GM19397 (cell line): ENCODE measurements around the gene ANXA4.
A peak's percentile ranks its signal among the peaks of the same experiment; 100 is the strongest.
"Not testable (repeated sequence)": the region's sequence is repeated elsewhere in the genome, so short reads cannot be mapped to it uniquely, and the experiment has no call there.

ENCODE experiments used
- ATAC-seq: cut with Tn5 transposase; IDR thresholded peaks from one replicate; pipeline ENCODE4 v1.9.1; 2021; ENCODE audit warnings: mild to moderate bottlenecking, moderate library complexity; ENCODE audit not compliant: unreplicated experiment

Gene ANXA4

DNA sequence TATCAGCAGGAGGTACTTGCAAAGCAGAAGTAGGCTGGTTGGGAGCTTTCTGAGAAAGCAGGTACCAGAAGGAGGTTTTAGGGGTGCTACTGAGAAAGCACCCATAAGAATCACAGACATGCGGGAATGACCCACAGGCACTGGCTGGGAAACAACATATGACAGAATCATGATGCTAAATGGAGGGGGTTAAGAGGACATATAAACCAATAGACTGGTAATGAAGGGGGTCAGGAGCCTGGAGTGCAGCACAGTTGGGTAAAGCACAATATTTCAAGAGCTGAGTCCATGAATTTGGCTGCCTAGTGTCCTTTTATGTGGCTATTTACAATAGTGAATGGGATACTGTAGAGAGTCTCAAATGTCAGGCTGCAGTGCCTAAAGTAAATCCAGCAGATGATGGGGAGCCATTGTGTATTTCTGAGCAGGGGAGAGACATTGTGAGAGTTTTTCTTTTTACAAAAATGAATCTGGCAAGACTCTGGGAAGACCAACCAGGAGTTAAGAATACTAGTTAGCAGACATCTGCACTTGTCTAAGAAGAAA, 59.9 kb downstream of the ANXA4 start:
- ATAC-seq: no peak

GRCh38 chr2:69802781-69803367, 60.9 kb downstream of the ANXA4 start:
- ATAC-seq: not testable (repeated sequence)

DNA sequence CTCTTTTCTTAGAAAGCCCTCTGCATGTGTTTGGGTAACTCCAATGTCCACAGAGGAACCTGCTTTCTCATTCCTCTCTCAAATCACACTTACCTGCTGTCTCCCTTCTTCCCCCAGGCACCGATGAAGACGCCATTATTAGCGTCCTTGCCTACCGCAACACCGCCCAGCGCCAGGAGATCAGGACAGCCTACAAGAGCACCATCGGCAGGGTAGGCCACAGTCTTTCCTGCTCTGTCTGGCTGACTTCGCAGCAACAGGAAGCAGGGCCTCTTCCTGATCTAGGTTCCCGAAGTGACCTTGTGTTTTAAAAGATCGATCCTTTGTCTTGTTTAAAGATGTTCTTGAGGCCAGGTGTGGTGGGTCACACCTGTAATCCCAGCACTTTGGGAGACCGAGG, 62.5 kb downstream of the ANXA4 start:
- ATAC-seq: no peak

GRCh38 chr2:69805887-69806286, 64.0 kb downstream of the ANXA4 start:
- ATAC-seq: no peak

DNA sequence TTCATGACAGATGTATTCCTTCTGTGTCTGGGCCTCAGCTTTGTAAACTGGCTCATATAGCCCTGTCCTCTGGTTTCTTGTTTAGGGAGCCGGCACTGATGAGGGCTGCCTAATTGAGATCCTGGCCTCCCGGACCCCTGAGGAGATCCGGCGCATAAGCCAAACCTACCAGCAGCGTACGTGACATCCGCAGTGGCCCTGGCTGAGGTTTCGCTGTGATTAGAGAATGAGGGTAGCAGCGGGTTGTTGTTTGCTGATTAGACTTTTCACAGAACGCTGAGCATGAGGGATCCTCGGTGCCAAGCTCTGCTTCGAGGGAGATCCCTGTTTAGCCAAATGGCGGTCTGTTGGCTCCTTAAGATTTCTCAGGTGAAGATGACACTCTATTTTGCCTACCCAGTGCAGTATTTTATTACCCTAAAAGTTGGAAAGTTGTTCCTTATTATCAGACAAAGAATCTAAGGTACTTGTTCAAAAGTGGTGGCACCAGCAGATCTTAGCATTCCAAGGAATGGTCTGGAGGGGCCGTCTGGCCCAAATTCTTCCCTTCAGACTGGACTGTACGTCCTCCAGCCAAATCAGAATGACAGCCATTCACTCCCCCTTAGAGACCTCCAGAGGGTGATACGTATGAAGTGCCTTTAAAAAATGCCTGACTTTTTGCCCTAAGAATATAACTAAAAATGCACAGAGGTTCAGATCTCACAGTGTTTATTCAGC, 66.0 kb downstream of the ANXA4 start:
- ATAC-seq: no peak

- ATAC-seq: no peak
Measured at GRCh38 chr2:69810550-69810949, 68.6 kb downstream of the ANXA4 start.

DNA sequence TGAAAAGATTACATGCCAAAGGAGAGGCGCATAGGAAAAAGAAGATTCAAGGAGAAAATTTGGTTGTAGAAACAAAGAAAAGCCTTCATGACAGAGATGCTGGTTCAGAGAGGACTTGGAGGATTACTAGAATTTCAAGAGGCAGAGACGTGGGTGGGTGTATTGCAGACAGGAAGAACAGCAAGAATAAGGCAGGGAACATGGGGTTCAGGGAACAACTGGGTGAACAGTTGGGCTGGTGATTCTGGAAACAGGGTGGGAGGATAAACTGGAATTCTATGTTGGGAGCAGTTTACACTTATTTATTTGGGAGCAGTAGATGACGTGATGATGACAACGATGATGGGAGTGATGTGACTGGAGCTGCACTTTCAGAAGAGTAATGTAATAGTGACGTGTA, 69.1 kb downstream of the ANXA4 start:
- ATAC-seq: no peak

- no peak for ATAC-seq
Measured at GRCh38 chr2:69811591-69811990, 69.7 kb downstream of the ANXA4 start.

- ATAC-seq: no peak
Measured at GRCh38 chr2:69815717-69816116, 73.8 kb downstream of the ANXA4 start.

GRCh38 chr2:69816923-69817542, 75.1 kb downstream of the ANXA4 start:
- ATAC-seq: peak; percentile 52

- no peak for ATAC-seq
Measured at GRCh38 chr2:69817729-69818501, 76.0 kb downstream of the ANXA4 start.

DNA sequence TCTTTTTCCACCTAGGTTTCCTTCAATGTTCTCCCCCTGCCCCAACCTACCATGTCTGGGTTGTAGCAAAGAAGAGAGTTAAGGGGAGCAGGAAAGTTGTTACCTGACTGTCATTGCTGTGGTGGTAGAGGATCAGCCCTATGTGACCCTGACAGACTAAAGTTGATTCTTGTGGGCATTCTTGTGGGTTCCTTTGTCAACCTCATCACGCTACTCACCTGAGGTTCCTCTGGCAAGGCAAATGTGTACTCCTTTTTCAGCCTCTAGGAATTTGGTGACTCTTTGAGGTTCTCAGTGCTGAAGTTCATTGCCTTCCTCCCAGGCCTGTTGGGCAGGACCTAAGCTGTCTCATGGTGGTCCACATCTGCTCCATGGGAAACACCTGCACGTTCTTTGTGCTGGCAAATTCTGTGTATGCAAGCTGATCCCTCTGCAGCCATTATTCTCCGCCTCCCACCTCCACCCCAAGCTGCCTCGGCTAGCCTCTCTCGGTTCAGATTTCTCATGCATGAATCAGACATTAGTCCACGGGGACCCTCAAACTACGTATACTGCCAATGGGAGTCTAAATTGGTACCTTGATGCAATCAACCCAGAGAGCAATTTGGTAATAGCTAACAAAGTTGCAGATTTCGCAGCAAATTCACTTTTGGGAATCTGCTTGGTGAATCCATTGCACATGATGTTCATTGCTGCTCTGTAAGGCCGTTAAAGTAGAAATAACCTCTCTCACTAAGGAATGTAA, 86.0 kb downstream of the ANXA4 start:
- ATAC-seq: no peak

DNA sequence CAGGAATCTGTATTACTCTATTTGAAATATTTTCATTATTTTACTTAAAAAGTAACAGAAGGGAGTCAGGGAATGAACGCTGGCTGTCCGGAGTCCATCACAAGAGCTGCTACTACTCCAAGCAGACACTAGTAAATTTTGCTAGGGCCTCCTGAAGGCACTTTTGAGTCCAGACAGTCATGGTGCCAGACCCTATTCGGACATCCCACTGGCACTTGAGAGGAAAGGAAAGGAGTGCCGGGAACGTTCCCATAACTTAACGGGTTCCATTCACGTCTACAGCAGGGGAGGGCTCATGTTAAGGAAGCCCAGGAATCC, 87.0 kb downstream of the ANXA4 start:
- peak; percentile 4 for ATAC-seq

DNA sequence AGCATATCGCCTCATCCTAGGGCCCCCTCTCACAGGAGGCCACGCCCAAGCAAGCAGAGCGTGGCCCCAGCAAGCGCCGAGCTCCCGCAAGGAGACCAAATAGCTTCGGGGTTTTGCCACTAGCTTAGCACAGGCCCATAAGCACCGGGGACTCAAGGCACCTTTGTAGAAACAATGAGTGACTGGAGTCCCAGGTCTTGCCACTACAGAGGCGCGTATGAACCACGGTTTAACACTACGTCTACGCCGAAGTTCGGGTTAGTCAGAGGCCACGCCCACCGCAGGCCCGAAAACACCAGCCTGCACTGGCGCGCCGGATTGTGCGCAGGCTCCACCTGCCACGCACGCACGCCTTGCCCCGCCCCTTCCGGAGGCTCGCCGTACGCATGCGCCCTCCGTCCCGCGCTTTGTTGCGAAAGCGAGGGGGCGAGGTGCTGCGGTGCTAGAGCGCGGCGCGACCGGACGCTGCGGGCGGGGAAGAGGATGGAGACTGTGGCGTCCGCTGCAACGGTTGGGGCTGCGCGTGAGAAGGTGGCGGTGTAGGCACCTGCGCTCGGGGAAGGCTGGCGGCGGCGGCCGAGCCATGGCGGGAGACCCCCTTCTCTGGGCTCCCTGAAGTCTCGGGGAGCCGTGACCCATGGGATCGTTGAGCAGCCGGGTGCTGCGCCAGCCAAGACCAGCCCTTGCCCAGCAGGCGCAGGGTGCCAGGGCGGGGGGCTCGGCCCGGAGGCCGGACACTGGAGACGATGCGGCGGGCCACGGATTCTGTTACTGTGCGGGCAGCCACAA, 87.5 kb downstream of the ANXA4 start, which contains the start of gene GMCL1:
TSS of gene GMCL1 (plus strand) at position 405 of the 789 bp plus-strand sequence. CDS start at position 638, 233 bp downstream.
- peak; percentile 89 for ATAC-seq

DNA sequence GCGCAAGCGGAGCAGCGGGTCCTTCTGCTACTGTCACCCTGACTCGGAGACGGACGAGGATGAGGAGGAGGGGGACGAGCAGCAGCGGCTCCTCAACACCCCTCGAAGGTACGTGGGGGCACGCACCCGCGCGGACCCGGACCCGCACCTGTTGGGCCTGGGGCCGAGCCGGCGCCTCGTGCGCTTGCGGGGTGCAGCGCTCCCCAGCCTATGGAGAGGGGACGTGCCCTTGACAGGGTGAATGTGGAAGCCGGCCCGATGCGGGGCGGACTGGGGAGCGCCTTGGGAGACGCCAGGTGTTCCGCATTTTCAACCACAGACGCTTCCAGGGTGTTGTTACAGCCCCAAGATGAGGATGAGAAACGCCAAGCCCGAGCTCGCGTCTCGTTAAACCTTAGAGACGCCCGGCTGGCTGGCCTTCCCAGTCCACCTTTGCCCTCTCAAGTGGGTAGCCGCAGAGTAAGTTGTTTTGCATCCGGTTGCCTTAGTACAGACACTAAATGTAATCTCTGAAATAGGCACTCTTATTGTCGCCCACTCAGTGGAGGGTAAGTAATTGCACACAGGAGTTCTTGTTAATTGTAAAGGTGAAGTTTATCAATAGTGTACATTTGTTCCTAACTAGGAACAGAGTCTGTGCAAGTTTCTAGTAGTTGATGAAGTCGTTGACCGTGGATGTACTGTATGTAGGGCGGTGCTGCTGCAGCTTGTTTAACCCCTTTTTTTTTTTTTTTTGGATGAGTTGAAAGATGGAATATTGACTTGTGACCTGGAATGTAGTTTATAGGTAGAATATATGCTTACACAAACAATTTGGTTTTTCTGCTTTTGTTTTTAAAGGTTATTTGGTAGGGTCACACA, 88.3 kb downstream of the ANXA4 start:
- ATAC-seq: peak; percentile 20

GRCh38 chr2:69830906-69831241, 88.9 kb downstream of the ANXA4 start:
- not testable (repeated sequence) for ATAC-seq

DNA sequence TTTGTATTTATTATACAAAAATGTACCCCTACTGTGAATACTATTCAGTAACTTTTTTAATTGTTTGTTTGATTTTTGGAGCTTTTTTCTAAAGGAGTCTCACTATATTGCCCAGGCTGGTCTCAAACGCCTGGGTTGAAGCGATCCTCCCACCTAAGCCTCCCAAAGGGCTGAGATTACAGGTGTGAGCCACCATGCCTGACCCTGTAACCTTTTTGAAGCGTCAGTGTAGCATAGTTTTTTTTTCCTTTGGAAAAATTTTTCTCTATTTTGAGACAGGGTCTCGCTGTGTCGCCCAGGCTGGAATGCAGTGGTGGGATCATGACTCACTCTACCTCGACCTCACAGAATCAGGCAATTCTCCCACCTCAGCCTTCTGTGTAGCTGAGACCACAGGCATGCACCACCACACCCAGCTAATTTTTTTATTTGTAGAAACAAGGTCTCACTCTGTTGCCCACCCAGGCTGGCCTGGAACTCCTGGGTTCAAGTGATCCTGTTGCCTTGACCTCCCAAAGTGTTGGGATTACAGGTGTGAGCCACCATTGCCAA, 89.5 kb downstream of the ANXA4 start:
- ATAC-seq: no peak

- ATAC-seq: no peak
Measured at GRCh38 chr2:69833752-69834151, 91.8 kb downstream of the ANXA4 start.

- no peak for ATAC-seq
Measured at GRCh38 chr2:69835666-69836065, 93.7 kb downstream of the ANXA4 start.
